IMR-90 (cell line): ENCODE results near the gene ZSCAN4. TPM values are rescaled to one million over a fixed set of nuclear protein-coding genes. Genes with fewer than 3 reads are reported as not detected.

Experiments used
- ATAC-seq: fragments of 200-7000 bp; cut with Tn5 transposase; 2 replicates; pipeline ENCODE4 v1.9.1; 2020; ENCODE audit warnings: low read depth, mild to moderate bottlenecking, moderate library complexity
- BruUV-seq: library from RNA; stranded (reverse); fragments of 400-500 nt; replicated peaks from 2 replicates; lab custom pipeline; 2021; lab: Mats Ljungman, UMichigan
- CTCF ChIA-PET: fragments of 300-600 bp; formaldehyde crosslinking; extraction: SDS; loops from one replicate; lab custom pipeline; 2021; ENCODE audit warnings: antibody characterized with exemption; lab: Yijun Ruan, JAX
- POLR2A ChIA-PET: fragments of 300-600 bp; sonication (Branson Sonifier 250); formaldehyde crosslinking; loops from one replicate; lab custom pipeline; 2022; ENCODE audit warnings: antibody characterized with exemption; ENCODE audit not compliant: unreplicated experiment; lab: Charles Lee
- DNase-seq: peaks from one replicate; pipeline ENCODE4 v3.0.0; 2013
- H2AFZ ChIP-seq: replicated peaks from 2 replicates; pipeline ENCODE3; 2013; ENCODE audit warnings: low read length, mild to moderate bottlenecking; ENCODE audit not compliant: poor library complexity
- H2AK5ac ChIP-seq: 2 replicates; pipeline ENCODE4 v1.6.1; 2013; ENCODE audit warnings: low read depth, low read length, inconsistent platforms
- H2AK9ac ChIP-seq: replicated peaks from 2 replicates; pipeline ENCODE3; 2013; ENCODE audit warnings: mild to moderate bottlenecking, low read depth, low read length, moderate library complexity; ENCODE audit not compliant: poor library complexity
- H2BK120ac ChIP-seq: 2 replicates; pipeline ENCODE4 v1.6.1; 2013; ENCODE audit warnings: low read depth, low read length, inconsistent platforms
- H2BK15ac ChIP-seq: 3 replicates; pipeline ENCODE4 v1.6.1; 2013; ENCODE audit warnings: low read depth, low read length, inconsistent platforms
- H2BK20ac ChIP-seq: 2 replicates; pipeline ENCODE4 v1.6.1; 2013; ENCODE audit warnings: low read depth, mild to moderate bottlenecking, inconsistent platforms, low read length, moderate library complexity
- H2BK5ac ChIP-seq: 2 replicates; pipeline ENCODE4 v1.6.1; 2013; ENCODE audit warnings: mild to moderate bottlenecking, low read depth, low read length, inconsistent platforms; ENCODE audit not compliant: poor library complexity, severe bottlenecking
- H3K14ac ChIP-seq: replicated peaks from 2 replicates; pipeline ENCODE4 v1.6.1; 2013; ENCODE audit warnings: low read depth, low read length, inconsistent platforms
- H3K18ac ChIP-seq: 2 replicates; pipeline ENCODE4 v1.6.1; 2013; ENCODE audit warnings: low read depth, low read length, control low read depth
- H3K23ac ChIP-seq: 2 replicates; pipeline ENCODE4 v1.6.1; 2013; ENCODE audit warnings: low read depth, low read length, inconsistent platforms
- H3K27ac ChIP-seq: 2 replicates; pipeline ENCODE4 v1.5.1; 2013; ENCODE audit warnings: mild to moderate bottlenecking, control low read depth, low read length; ENCODE audit not compliant: insufficient read depth
- H3K27me3 ChIP-seq: 2 replicates; pipeline ENCODE4 v1.6.1; 2013; ENCODE audit warnings: low read length; ENCODE audit not compliant: control insufficient read depth, insufficient read depth
- H3K36me3 ChIP-seq: 2 replicates; pipeline ENCODE4 v1.6.1; 2013; ENCODE audit warnings: low read length, mixed read lengths; ENCODE audit not compliant: control insufficient read depth, insufficient read depth
- H3K4ac ChIP-seq: 2 replicates; pipeline ENCODE4 v1.6.1; 2013; ENCODE audit warnings: low read depth, low read length, inconsistent platforms
- H3K4me1 ChIP-seq: 2 replicates; pipeline ENCODE4 v1.6.1; 2013; ENCODE audit warnings: low read length, mixed read lengths; ENCODE audit not compliant: control insufficient read depth, insufficient read depth
- H3K4me2 ChIP-seq: 2 replicates; pipeline ENCODE4 v1.6.1; 2013; ENCODE audit warnings: low read depth, mild to moderate bottlenecking, control low read depth, low read length, moderate library complexity
- H3K4me3 ChIP-seq: 2 replicates; pipeline ENCODE4 v1.5.1; 2013; ENCODE audit warnings: low read depth, mild to moderate bottlenecking, control low read depth, low read length, moderate library complexity; ENCODE audit not compliant: insufficient read depth
- H3K56ac ChIP-seq: 2 replicates; pipeline ENCODE4 v1.6.1; 2013; ENCODE audit warnings: low read length, inconsistent platforms; ENCODE audit not compliant: insufficient read depth; ENCODE audit errors: extremely low read depth
- H3K79me1 ChIP-seq, 2 experiments: 2 replicates each; pipeline ENCODE4 v1.6.1; 2013; ENCODE audit warnings: low read length in 2 of 2, inconsistent platforms in 1 of 2, low read depth in 1 of 2
- H3K9ac ChIP-seq: 2 replicates; pipeline ENCODE4 v1.6.1; 2013; ENCODE audit warnings: low read depth, low read length, control low read depth
- H3K9me1 ChIP-seq: 2 replicates; pipeline ENCODE4 v1.6.1; 2013; ENCODE audit warnings: low read length, inconsistent platforms; ENCODE audit not compliant: insufficient read depth
- H3K9me3 ChIP-seq: 2 replicates; pipeline ENCODE4 v1.6.1; 2013; ENCODE audit warnings: low read length; ENCODE audit not compliant: control insufficient read depth, insufficient read depth
- H4K20me1 ChIP-seq: 2 replicates; pipeline ENCODE4 v1.6.1; 2013; ENCODE audit warnings: low read length, inconsistent platforms; ENCODE audit not compliant: insufficient read depth
- H4K5ac ChIP-seq: 2 replicates; pipeline ENCODE4 v1.6.1; 2013; ENCODE audit warnings: mild to moderate bottlenecking, low read depth, low read length, control low read depth
- H4K8ac ChIP-seq, 2 experiments: 2 replicates each; pipeline ENCODE4 v1.6.1; 2013; ENCODE audit warnings: low read depth in 2 of 2, low read length in 2 of 2, control low read depth in 1 of 2, inconsistent platforms in 1 of 2
- H4K91ac ChIP-seq: 2 replicates; pipeline ENCODE4 v1.6.1; 2013; ENCODE audit warnings: low read depth, low read length, inconsistent platforms; ENCODE audit not compliant: insufficient read depth
- ELK1 ChIP-seq: fragments of 150-350 bp; IDR thresholded peaks from 2 replicates; pipeline ENCODE4 v1.6.1; 2016; ENCODE audit warnings: low read depth, mild to moderate bottlenecking, low read length, moderate library complexity, borderline replicate concordance
- FOS ChIP-seq: fragments of 150-350 bp; IDR thresholded peaks from 2 replicates; pipeline ENCODE4 v1.6.1; 2016; ENCODE audit warnings: low read depth, low read length
- MAZ ChIP-seq: IDR thresholded peaks from 2 replicates; pipeline ENCODE4 v1.6.1; 2012; ENCODE audit warnings: low read depth, mild to moderate bottlenecking, low read length, improper control_type of control experiment, moderate library complexity, borderline replicate concordance
- MXI1 ChIP-seq: IDR thresholded peaks from 2 replicates; pipeline ENCODE4 v1.6.1; 2012; ENCODE audit warnings: low read depth, mild to moderate bottlenecking, low read length, moderate library complexity, borderline replicate concordance
- NFE2L2 ChIP-seq: fragments of 150-350 bp; IDR thresholded peaks from 2 replicates; pipeline ENCODE4 v1.6.1; 2016; ENCODE audit warnings: low read depth, mild to moderate bottlenecking, low read length
- POLR2A ChIP-seq: IDR thresholded peaks from 2 replicates; pipeline ENCODE4 v1.6.1; 2012; ENCODE audit warnings: mild to moderate bottlenecking, low read depth, low read length
- RAD21 ChIP-seq: IDR thresholded peaks from 2 replicates; pipeline ENCODE4 v1.6.1; 2012; ENCODE audit warnings: low read length, improper control_type of control experiment
- RFX5 ChIP-seq: IDR thresholded peaks from 2 replicates; pipeline ENCODE4 v1.8.0; 2012; ENCODE audit warnings: low read depth, mild to moderate bottlenecking, low read length, moderate library complexity
- SMC3 ChIP-seq: fragments of 150-350 bp; IDR thresholded peaks from 2 replicates; pipeline ENCODE4 v1.6.1; 2016; ENCODE audit warnings: low read depth, mild to moderate bottlenecking, antibody characterized with exemption, low read length, moderate library complexity
- WGBS, 2 experiments: methylation state at CpG; one replicate each; pipeline versions ENCODE4 v1.1.5 to v1.1.7; 2013; ENCODE audit warnings: missing lambda C conversion rate in 2 of 2; ENCODE audit not compliant: insufficient read length in 1 of 2; ENCODE audit errors: extremely low coverage in 2 of 2; 5-methylcytosine and 5-hydroxymethylcytosine counted together
- dilution Hi-C: fragments of 300-500 bp; cut with HindIII; formaldehyde crosslinking; loops from one replicate; pipeline ENCODE4 v1.14.3; 2018; ENCODE audit warnings: low sequenced_read_pairs; ENCODE audit not compliant: unreplicated experiment
- in situ Hi-C: fragments of 300-500 bp; cut with MboI; formaldehyde crosslinking; loops from 3 replicates; pipeline ENCODE4 v1.14.3; 2019; ENCODE audit warnings: low sequenced_read_pairs, inconsistent platforms, mixed read lengths
- intact Hi-C: fragments of 100-400 bp; cut with micrococcal nuclease; formaldehyde crosslinking; loops from 2 replicates; pipeline ENCODE4 v1.10.0; 2022
- polyA plus RNA-seq, 3 experiments: library from polyadenylated mRNA; depleted of rRNA; stranded (reverse); fragments of >200 nt; gene quantifications; 2 replicates each; pipeline ENCODE4 v1.2.3, GENCODE V29; 2012; ENCODE audit warnings: low replicate concordance in 1 of 3
- total RNA-seq: library from RNA; depleted of rRNA; stranded (reverse); fragments of >200 nt; gene quantifications from 2 replicates; pipeline ENCODE4 v1.2.3, GENCODE V29; 2012

The ZSCAN4 gene
- total and polyA plus RNA-seq, 2 of the 4 experiments (the other 2 are of a cell fraction): not detected

- no peak overlapping the region for H2AK9ac ChIP-seq
- peaks cover 0 to 15% of the 10 kb centered on the region in 2 experiments; a peak in 2 of 4 replicates for H3K79me1 ChIP-seq
- BruUV-seq: no TSS peak
- H2AK5ac ChIP-seq: no peak overlapping the region
- TF ChIP-seq MXI1: no peak
- no peak for TF ChIP-seq MAZ
- no peak for TF ChIP-seq SMC3
- no peak for TF ChIP-seq FOS
- no peak for TF ChIP-seq ELK1
- no peak for TF ChIP-seq RAD21
- TF ChIP-seq RFX5: no peak
- no peak for TF ChIP-seq NFE2L2
- no peak for TF ChIP-seq POLR2A
- H4K8ac ChIP-seq: no peak overlapping the region
- H4K91ac ChIP-seq: no peak overlapping the region
- dilution Hi-C loops (no loop called here), in situ Hi-C loops (no loop called here), intact Hi-C loops (no loop called here)
- H3K9me1 ChIP-seq: no peaks in the 10 kb centered on the region
- no peak overlapping the region for H3K56ac ChIP-seq
- ChIA-PET CTCF (no interaction called here), POLR2A (no interaction called here)
- H3K4me2 ChIP-seq: no peak overlapping the region
- H4K5ac ChIP-seq: no peak overlapping the region
- peaks cover 56% of the 10 kb centered on the region for H3K9me3 ChIP-seq
- no peak overlapping the region for H3K4ac ChIP-seq
- no peak overlapping the region for H2AFZ ChIP-seq
- H2BK20ac ChIP-seq: no peak overlapping the region
- H2BK5ac ChIP-seq: no peak overlapping the region
- no peak overlapping the region for H2BK15ac ChIP-seq
- no peak overlapping the region for H3K4me3 ChIP-seq
- WGBS, 2 experiments: no CpG with 5 or more reads among the region's 4 CpGs
- no peak overlapping the region for H3K9ac ChIP-seq
- no peak overlapping the region for H3K14ac ChIP-seq
- no peak for ATAC-seq
- H3K23ac ChIP-seq: no peak overlapping the region
- no peak overlapping the region for H3K27ac ChIP-seq
- H4K20me1 ChIP-seq: no peaks in the 10 kb centered on the region
- no peaks in the 10 kb centered on the region for H3K4me1 ChIP-seq
- no peak for DNase-seq
- H2BK120ac ChIP-seq: no peak overlapping the region
- no peaks in the 10 kb centered on the region for H3K27me3 ChIP-seq
- H3K36me3 ChIP-seq: peaks cover 41% of the 10 kb centered on the region
- no peak overlapping the region for H3K18ac ChIP-seq
Measured at GRCh38 chr19:57719901-57720519, 51.3 kb downstream of the ZSCAN4 start.
